H1 (cell line): Measurements from ENCODE around the gene PHOX2A. TPM values are rescaled to one million over a fixed set of nuclear protein-coding genes. Genes with fewer than 3 reads are reported as not detected.
A peak's percentile ranks its signal among the peaks of the same experiment; 100 is the strongest.

Source experiments
- BACH1 ChIP-seq: IDR thresholded peaks from 2 replicates; pipeline ENCODE4 v1.6.1; 2012; ENCODE audit warnings: low read length, improper control_type of control experiment
- CBX8 ChIP-seq: fragments of 300-800, 300-1000 bp; sonication (generic); IDR thresholded peaks from 2 replicates; pipeline ENCODE4 v1.7.1; 2016; ENCODE audit warnings: low read depth, low read length, borderline replicate concordance
- CEBPB ChIP-seq: IDR thresholded peaks from 2 replicates; pipeline ENCODE4 v1.6.1; 2012; ENCODE audit warnings: low read depth, low read length
- HDAC2 ChIP-seq, 2 experiments: fragments of 300-600 bp in 1 of 2; sonication (generic) in 1 of 2; IDR thresholded peaks; 2 replicates each; pipeline ENCODE4 v1.6.1; 2011 to 2012; ENCODE audit warnings: low read depth in 2 of 2, low read length in 2 of 2, mild to moderate bottlenecking in 2 of 2, moderate library complexity in 2 of 2, borderline replicate concordance in 1 of 2, inconsistent platforms in 1 of 2
- HDAC6 ChIP-seq: IDR thresholded peaks from one replicate; pipeline ENCODE4 v1.7.1; 2012; ENCODE audit warnings: low read depth, mild to moderate bottlenecking, inconsistent platforms, low read length, moderate library complexity
- KDM1A ChIP-seq: fragments of 200-600, 300-600 bp; sonication (generic); IDR thresholded peaks from 2 replicates; pipeline ENCODE4 v1.7.1; 2016; ENCODE audit warnings: mild to moderate bottlenecking, low read length, borderline replicate concordance
- NANOG ChIP-seq: IDR thresholded peaks from 2 replicates; pipeline ENCODE4 v1.6.1; 2011; ENCODE audit warnings: low read length, low read depth, mild to moderate bottlenecking, inconsistent platforms; ENCODE audit not compliant: insufficient read depth, poor library complexity, severe bottlenecking
- POU5F1 ChIP-seq: IDR thresholded peaks from 2 replicates; pipeline ENCODE4 v1.6.1; 2011; ENCODE audit warnings: low read depth, mild to moderate bottlenecking, low read length, moderate library complexity
- RBBP5 ChIP-seq: IDR thresholded peaks from 2 replicates; pipeline ENCODE4 v1.7.1; 2012; ENCODE audit warnings: low read depth, mild to moderate bottlenecking, inconsistent platforms, low read length, moderate library complexity, borderline replicate concordance
- TBP ChIP-seq: IDR thresholded peaks from 2 replicates; pipeline ENCODE4 v1.6.1; 2011; ENCODE audit warnings: low read depth, low read length, improper control_type of control experiment
- ZNF274 ChIP-seq: IDR thresholded peaks from 2 replicates; pipeline ENCODE4 v1.7.0; 2012; ENCODE audit warnings: low read length, borderline replicate concordance; ENCODE audit errors: extremely low read depth
- polyA plus RNA-seq, 7 experiments: library from polyadenylated mRNA; depleted of rRNA in 3 of 7; stranded (reverse) in 5 of 7; unstranded in 2 of 7; fragments of >200 nt in 5 of 7; fragments of 200-250 nt in 2 of 7; gene quantifications; 1 replicate in 5 of 7; 2 replicates in 1 of 7; 4 replicates in 1 of 7; pipeline versions ENCODE4 v1.2.1 to v1.2.3, GENCODE V29; 2011 to 2013; ENCODE audit warnings: missing spikeins in 2 of 7, mixed read lengths in 2 of 7
- total RNA-seq: library from RNA; stranded (reverse); fragmentation: NEBNext Ultra II Directional; extraction: Animal tissue kit (Norgen Biotek cat#: 25700); gene quantifications from 2 replicates; pipeline ENCODE4 v1.2.1, GENCODE V29; 2021
- TF ChIP-seq, protein P1 (sequence below): fragments of 300-600 bp; sonication (generic); IDR thresholded peaks from 2 replicates; pipeline ENCODE4 v1.7.1; 2012; ENCODE audit warnings: low read length, moderate library complexity, mild to moderate bottlenecking, inconsistent platforms; ENCODE audit not compliant: insufficient replicate concordance

PHOX2A gene
- total and polyA plus RNA-seq, 2 of the 8 experiments (the other 6 are each of a cell fraction or from before 2014, with no cell fraction given): 0.67 TPM; not detected in 1

DNA sequence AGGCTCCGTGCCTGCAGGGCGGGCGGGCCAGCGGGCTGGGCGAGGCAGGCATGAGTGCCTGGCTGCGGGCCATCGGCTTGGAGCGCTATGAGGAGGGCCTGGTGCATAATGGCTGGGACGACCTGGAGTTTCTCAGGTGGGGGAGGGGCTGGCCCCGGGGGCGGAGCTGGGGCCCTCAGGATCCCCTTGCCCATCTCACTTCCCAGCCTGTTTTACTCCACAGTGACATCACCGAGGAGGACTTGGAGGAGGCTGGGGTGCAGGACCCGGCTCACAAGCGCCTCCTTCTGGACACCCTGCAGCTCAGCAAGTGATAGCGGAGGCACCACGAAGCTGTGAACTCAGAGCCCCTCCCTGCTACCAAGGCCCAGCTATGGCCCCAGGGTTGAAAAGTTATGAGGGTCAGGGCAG is 5.9 kb downstream of the PHOX2A start (continued):
- TF ChIP-seq, protein P1, sequence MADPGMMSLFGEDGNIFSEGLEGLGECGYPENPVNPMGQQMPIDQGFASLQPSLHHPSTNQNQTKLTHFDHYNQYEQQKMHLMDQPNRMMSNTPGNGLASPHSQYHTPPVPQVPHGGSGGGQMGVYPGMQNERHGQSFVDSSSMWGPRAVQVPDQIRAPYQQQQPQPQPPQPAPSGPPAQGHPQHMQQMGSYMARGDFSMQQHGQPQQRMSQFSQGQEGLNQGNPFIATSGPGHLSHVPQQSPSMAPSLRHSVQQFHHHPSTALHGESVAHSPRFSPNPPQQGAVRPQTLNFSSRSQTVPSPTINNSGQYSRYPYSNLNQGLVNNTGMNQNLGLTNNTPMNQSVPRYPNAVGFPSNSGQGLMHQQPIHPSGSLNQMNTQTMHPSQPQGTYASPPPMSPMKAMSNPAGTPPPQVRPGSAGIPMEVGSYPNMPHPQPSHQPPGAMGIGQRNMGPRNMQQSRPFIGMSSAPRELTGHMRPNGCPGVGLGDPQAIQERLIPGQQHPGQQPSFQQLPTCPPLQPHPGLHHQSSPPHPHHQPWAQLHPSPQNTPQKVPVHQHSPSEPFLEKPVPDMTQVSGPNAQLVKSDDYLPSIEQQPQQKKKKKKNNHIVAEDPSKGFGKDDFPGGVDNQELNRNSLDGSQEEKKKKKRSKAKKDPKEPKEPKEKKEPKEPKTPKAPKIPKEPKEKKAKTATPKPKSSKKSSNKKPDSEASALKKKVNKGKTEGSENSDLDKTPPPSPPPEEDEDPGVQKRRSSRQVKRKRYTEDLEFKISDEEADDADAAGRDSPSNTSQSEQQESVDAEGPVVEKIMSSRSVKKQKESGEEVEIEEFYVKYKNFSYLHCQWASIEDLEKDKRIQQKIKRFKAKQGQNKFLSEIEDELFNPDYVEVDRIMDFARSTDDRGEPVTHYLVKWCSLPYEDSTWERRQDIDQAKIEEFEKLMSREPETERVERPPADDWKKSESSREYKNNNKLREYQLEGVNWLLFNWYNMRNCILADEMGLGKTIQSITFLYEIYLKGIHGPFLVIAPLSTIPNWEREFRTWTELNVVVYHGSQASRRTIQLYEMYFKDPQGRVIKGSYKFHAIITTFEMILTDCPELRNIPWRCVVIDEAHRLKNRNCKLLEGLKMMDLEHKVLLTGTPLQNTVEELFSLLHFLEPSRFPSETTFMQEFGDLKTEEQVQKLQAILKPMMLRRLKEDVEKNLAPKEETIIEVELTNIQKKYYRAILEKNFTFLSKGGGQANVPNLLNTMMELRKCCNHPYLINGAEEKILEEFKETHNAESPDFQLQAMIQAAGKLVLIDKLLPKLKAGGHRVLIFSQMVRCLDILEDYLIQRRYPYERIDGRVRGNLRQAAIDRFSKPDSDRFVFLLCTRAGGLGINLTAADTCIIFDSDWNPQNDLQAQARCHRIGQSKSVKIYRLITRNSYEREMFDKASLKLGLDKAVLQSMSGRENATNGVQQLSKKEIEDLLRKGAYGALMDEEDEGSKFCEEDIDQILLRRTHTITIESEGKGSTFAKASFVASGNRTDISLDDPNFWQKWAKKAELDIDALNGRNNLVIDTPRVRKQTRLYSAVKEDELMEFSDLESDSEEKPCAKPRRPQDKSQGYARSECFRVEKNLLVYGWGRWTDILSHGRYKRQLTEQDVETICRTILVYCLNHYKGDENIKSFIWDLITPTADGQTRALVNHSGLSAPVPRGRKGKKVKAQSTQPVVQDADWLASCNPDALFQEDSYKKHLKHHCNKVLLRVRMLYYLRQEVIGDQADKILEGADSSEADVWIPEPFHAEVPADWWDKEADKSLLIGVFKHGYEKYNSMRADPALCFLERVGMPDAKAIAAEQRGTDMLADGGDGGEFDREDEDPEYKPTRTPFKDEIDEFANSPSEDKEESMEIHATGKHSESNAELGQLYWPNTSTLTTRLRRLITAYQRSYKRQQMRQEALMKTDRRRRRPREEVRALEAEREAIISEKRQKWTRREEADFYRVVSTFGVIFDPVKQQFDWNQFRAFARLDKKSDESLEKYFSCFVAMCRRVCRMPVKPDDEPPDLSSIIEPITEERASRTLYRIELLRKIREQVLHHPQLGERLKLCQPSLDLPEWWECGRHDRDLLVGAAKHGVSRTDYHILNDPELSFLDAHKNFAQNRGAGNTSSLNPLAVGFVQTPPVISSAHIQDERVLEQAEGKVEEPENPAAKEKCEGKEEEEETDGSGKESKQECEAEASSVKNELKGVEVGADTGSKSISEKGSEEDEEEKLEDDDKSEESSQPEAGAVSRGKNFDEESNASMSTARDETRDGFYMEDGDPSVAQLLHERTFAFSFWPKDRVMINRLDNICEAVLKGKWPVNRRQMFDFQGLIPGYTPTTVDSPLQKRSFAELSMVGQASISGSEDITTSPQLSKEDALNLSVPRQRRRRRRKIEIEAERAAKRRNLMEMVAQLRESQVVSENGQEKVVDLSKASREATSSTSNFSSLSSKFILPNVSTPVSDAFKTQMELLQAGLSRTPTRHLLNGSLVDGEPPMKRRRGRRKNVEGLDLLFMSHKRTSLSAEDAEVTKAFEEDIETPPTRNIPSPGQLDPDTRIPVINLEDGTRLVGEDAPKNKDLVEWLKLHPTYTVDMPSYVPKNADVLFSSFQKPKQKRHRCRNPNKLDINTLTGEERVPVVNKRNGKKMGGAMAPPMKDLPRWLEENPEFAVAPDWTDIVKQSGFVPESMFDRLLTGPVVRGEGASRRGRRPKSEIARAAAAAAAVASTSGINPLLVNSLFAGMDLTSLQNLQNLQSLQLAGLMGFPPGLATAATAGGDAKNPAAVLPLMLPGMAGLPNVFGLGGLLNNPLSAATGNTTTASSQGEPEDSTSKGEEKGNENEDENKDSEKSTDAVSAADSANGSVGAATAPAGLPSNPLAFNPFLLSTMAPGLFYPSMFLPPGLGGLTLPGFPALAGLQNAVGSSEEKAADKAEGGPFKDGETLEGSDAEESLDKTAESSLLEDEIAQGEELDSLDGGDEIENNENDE: no peak
- no peak for TF ChIP-seq POU5F1
- TF ChIP-seq TBP: no peak; the same call in 1 of the 2 replicates
- TF ChIP-seq BACH1: peak; percentile 10; the same call in 1 of the 2 replicates
- TF ChIP-seq ZNF274: no peak
- TF ChIP-seq CBX8: no peak
- no peak for TF ChIP-seq HDAC2 (IDR thresholded peaks at IDR 0.05; ENCODE audit: borderline replicate concordance in 1 of 2, low read depth in 2 of 2, low read length in 2 of 2)
- TF ChIP-seq RBBP5: no peak
- no peak for TF ChIP-seq NANOG
- TF ChIP-seq KDM1A: no peak
- no peak for TF ChIP-seq HDAC6
- no peak for TF ChIP-seq CEBPB
